HEK293 (cell line): ENCODE results near the gene RND2.

Experiments used
- KLF10 ChIP-seq: fragments of 450-650 bp; IDR thresholded peaks from 2 replicates; pipeline ENCODE4 v1.5.1; 2018; ENCODE audit warnings: missing biosample characterization, mild to moderate bottlenecking, missing genetic modification characterization
- PRDM10 ChIP-seq: fragments of 450-650 bp; formaldehyde crosslinking; IDR thresholded peaks from 2 replicates; pipeline ENCODE4 v1.5.1; 2016; ENCODE audit warnings: missing biosample characterization, missing genetic modification characterization
- SP3 ChIP-seq: fragments of 450-650 bp; formaldehyde crosslinking; IDR thresholded peaks from 2 replicates; pipeline ENCODE4 v1.5.1; 2016; ENCODE audit warnings: missing biosample characterization, missing genetic modification characterization
- YY1 ChIP-seq: fragments of 450-650 bp; formaldehyde crosslinking; IDR thresholded peaks from 2 replicates; pipeline ENCODE4 v1.5.1; 2018; ENCODE audit warnings: missing biosample characterization, missing genetic modification characterization
- ZBTB21 ChIP-seq: fragments of 450-650 bp; formaldehyde crosslinking; IDR thresholded peaks from 2 replicates; pipeline ENCODE4 v1.5.1; 2017; ENCODE audit warnings: missing biosample characterization, missing genetic modification characterization
- ZBTB7A ChIP-seq: fragments of 450-650 bp; formaldehyde crosslinking; IDR thresholded peaks from 2 replicates; pipeline ENCODE4 v1.5.1; 2016; ENCODE audit warnings: low read depth, missing biosample characterization, missing genetic modification characterization
- ZBTB8A ChIP-seq: fragments of 450-650 bp; formaldehyde crosslinking; IDR thresholded peaks from 2 replicates; pipeline ENCODE4 v1.5.1; 2016; ENCODE audit warnings: missing biosample characterization, missing genetic modification characterization
- ZFHX2 ChIP-seq: fragments of 450-650 bp; formaldehyde crosslinking; conservative IDR thresholded peaks from 2 replicates; pipeline ENCODE4 v1.5.1; 2016; ENCODE audit warnings: missing biosample characterization, missing genetic modification characterization
- ZNF138 ChIP-seq: fragments of 450-650 bp; formaldehyde crosslinking; IDR thresholded peaks from 2 replicates; pipeline ENCODE4 v1.5.1; 2016; ENCODE audit warnings: missing biosample characterization, missing genetic modification characterization, borderline replicate concordance
- ZNF155 ChIP-seq: fragments of 450-650 bp; formaldehyde crosslinking; IDR thresholded peaks from 2 replicates; pipeline ENCODE4 v1.5.1; 2016; ENCODE audit warnings: missing biosample characterization, missing genetic modification characterization
- ZNF18 ChIP-seq: fragments of 450-650 bp; formaldehyde crosslinking; IDR thresholded peaks from 2 replicates; pipeline ENCODE4 v1.5.1; 2016; ENCODE audit warnings: missing biosample characterization, missing genetic modification characterization
- ZNF2 ChIP-seq: fragments of 450-650 bp; formaldehyde crosslinking; IDR thresholded peaks from 2 replicates; pipeline ENCODE4 v1.5.1; 2016; ENCODE audit warnings: missing biosample characterization, missing genetic modification characterization
- ZNF37A ChIP-seq: fragments of 450-650 bp; IDR thresholded peaks from 2 replicates; pipeline ENCODE4 v1.5.1; 2018; ENCODE audit warnings: missing biosample characterization, missing genetic modification characterization
- ZNF426 ChIP-seq: fragments of 450-650 bp; formaldehyde crosslinking; IDR thresholded peaks from 2 replicates; pipeline ENCODE4 v1.5.1; 2017; ENCODE audit warnings: missing biosample characterization, missing genetic modification characterization, mild to moderate bottlenecking, inconsistent platforms, moderate library complexity
- ZNF433 ChIP-seq: fragments of 450-650 bp; formaldehyde crosslinking; IDR thresholded peaks from 2 replicates; pipeline ENCODE4 v1.5.1; 2016; ENCODE audit warnings: missing biosample characterization, missing genetic modification characterization, low read depth
- ZNF473 ChIP-seq: fragments of 450-650 bp; formaldehyde crosslinking; IDR thresholded peaks from 2 replicates; pipeline ENCODE4 v1.5.1; 2017; ENCODE audit warnings: missing biosample characterization, missing genetic modification characterization
- ZNF513 ChIP-seq: fragments of 450-650 bp; IDR thresholded peaks from 2 replicates; pipeline ENCODE4 v1.5.1; 2018; ENCODE audit warnings: missing biosample characterization, missing genetic modification characterization
- ZNF521 ChIP-seq: fragments of 450-650 bp; formaldehyde crosslinking; IDR thresholded peaks from 2 replicates; pipeline ENCODE4 v1.5.1; 2017; ENCODE audit warnings: missing biosample characterization, mild to moderate bottlenecking, missing genetic modification characterization
- ZNF692 ChIP-seq: fragments of 450-650 bp; formaldehyde crosslinking; IDR thresholded peaks from 2 replicates; pipeline ENCODE4 v1.5.1; 2016; ENCODE audit warnings: missing biosample characterization, missing genetic modification characterization
- ZNF707 ChIP-seq: fragments of 450-650 bp; formaldehyde crosslinking; IDR thresholded peaks from 2 replicates; pipeline ENCODE4 v1.5.1; 2016; ENCODE audit warnings: missing biosample characterization, missing genetic modification characterization
- ZNF776 ChIP-seq: fragments of 450-650 bp; formaldehyde crosslinking; IDR thresholded peaks from 2 replicates; pipeline ENCODE4 v1.5.0; 2017; ENCODE audit warnings: missing biosample characterization, missing genetic modification characterization, borderline replicate concordance
- ZNF843 ChIP-seq: fragments of 450-650 bp; formaldehyde crosslinking; IDR thresholded peaks from 2 replicates; pipeline ENCODE4 v1.5.1; 2016; ENCODE audit warnings: missing biosample characterization, missing genetic modification characterization
- TF ChIP-seq, protein P1 (sequence below): fragments of 450-650 bp; formaldehyde crosslinking; IDR thresholded peaks from 2 replicates; pipeline ENCODE4 v1.5.1; 2016; ENCODE audit warnings: missing biosample characterization, missing genetic modification characterization, borderline replicate concordance
- TF ChIP-seq, protein P2 (sequence below): fragments of 450-650 bp; formaldehyde crosslinking; IDR thresholded peaks from 2 replicates; pipeline ENCODE4 v1.5.1; 2016; ENCODE audit warnings: missing biosample characterization, missing genetic modification characterization, low read depth

The RND2 gene

DNA sequence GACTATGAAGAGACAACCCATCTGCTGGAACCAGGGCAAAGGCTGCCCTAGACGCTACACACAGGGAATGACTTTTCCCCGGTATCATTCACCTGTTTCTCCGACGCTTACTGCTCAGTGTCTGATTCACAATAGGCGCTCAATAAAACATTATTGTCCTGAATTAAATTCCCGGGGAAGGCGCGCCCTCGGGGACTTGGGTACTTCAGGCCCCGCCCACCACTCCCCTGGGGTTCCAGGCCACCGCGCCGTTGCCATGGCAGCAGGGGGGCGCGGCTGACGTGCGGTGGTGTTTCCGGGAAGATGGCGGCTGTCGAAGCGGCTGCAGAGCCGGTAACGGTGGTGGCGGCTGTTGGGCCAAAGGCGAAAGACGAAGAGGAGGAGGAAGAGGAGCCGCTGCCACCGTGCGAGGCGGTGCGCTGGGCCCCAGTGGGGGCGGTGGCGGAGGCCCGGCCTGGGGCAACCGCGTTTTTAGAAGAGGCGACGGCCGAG lies 44.7 kb upstream of the RND2 start, which contains the start of gene RUNDC1 (continued):
- TF ChIP-seq, protein P1, sequence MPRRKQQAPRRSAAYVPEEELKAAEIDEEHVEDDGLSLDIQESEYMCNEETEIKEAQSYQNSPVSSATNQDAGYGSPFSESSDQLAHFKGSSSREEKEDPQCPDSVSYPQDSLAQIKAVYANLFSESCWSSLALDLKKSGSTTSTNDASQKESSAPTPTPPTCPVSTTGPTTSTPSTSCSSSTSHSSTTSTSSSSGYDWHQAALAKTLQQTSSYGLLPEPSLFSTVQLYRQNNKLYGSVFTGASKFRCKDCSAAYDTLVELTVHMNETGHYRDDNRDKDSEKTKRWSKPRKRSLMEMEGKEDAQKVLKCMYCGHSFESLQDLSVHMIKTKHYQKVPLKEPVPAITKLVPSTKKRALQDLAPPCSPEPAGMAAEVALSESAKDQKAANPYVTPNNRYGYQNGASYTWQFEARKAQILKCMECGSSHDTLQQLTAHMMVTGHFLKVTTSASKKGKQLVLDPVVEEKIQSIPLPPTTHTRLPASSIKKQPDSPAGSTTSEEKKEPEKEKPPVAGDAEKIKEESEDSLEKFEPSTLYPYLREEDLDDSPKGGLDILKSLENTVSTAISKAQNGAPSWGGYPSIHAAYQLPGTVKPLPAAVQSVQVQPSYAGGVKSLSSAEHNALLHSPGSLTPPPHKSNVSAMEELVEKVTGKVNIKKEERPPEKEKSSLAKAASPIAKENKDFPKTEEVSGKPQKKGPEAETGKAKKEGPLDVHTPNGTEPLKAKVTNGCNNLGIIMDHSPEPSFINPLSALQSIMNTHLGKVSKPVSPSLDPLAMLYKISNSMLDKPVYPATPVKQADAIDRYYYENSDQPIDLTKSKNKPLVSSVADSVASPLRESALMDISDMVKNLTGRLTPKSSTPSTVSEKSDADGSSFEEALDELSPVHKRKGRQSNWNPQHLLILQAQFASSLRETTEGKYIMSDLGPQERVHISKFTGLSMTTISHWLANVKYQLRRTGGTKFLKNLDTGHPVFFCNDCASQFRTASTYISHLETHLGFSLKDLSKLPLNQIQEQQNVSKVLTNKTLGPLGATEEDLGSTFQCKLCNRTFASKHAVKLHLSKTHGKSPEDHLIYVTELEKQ: no peak
- TF ChIP-seq ZNF843 (tag by site-specific recombination): 0 out of 2 replicates have a peak, but pooled peaks have one; percentile 14
- no peak for TF ChIP-seq ZNF776 (tag by site-specific recombination)
- peak; percentile 87 for TF ChIP-seq ZNF513 (tag by site-specific recombination)
- TF ChIP-seq ZNF155 (tag by site-specific recombination): no peak
- TF ChIP-seq ZNF707: no peak
- peak; percentile 97 for TF ChIP-seq KLF10 (tag by site-specific recombination)
- TF ChIP-seq YY1 (tag by site-specific recombination): peak; percentile 89
- no peak for TF ChIP-seq ZNF2 (tag by site-specific recombination)
- no peak for TF ChIP-seq ZBTB21 (tag by site-specific recombination)
- TF ChIP-seq ZBTB8A (tag by site-specific recombination): 0 out of 2 replicates have a peak, but pooled peaks have one; percentile 31
- TF ChIP-seq, protein P2, sequence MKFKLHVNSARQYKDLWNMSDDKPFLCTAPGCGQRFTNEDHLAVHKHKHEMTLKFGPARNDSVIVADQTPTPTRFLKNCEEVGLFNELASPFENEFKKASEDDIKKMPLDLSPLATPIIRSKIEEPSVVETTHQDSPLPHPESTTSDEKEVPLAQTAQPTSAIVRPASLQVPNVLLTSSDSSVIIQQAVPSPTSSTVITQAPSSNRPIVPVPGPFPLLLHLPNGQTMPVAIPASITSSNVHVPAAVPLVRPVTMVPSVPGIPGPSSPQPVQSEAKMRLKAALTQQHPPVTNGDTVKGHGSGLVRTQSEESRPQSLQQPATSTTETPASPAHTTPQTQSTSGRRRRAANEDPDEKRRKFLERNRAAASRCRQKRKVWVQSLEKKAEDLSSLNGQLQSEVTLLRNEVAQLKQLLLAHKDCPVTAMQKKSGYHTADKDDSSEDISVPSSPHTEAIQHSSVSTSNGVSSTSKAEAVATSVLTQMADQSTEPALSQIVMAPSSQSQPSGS (tag by site-specific recombination): no peak
- 0 out of 2 replicates have a peak, but pooled peaks have one; percentile 24 for TF ChIP-seq ZFHX2 (tag by site-specific recombination)
- no peak for TF ChIP-seq ZNF473 (tag by site-specific recombination)
- TF ChIP-seq PRDM10 (tag by site-specific recombination): peak; percentile 64; the same call in 1 of the 2 replicates
- TF ChIP-seq ZNF433 (tag by site-specific recombination): no peak
- TF ChIP-seq ZNF692 (tag by site-specific recombination): no peak
- no peak for TF ChIP-seq ZNF37A
- peak; percentile 37; the same call in 1 of the 2 replicates for TF ChIP-seq ZBTB7A (tag by site-specific recombination)
- TF ChIP-seq ZNF138: no peak
- no peak for TF ChIP-seq ZNF521 (tag by site-specific recombination)
- TF ChIP-seq ZNF18 (tag by site-specific recombination): no peak
- TF ChIP-seq ZNF426 (tag by site-specific recombination): no peak
- TF ChIP-seq SP3 (tag by site-specific recombination): peak; percentile 70
